Measurements from ENCODE around the gene ANKRD35. TPM values are rescaled to one million over a fixed set of nuclear protein-coding genes. Genes with fewer than 3 reads are reported as not detected.
"Not testable (repeated sequence)": the region's sequence is repeated elsewhere in the genome, so short reads cannot be mapped to it uniquely, and the experiment has no call there.

The ANKRD35 gene
- total RNA-seq, 2 experiments from 2014 or later = 0.54 to 0.59 TPM

DNA sequence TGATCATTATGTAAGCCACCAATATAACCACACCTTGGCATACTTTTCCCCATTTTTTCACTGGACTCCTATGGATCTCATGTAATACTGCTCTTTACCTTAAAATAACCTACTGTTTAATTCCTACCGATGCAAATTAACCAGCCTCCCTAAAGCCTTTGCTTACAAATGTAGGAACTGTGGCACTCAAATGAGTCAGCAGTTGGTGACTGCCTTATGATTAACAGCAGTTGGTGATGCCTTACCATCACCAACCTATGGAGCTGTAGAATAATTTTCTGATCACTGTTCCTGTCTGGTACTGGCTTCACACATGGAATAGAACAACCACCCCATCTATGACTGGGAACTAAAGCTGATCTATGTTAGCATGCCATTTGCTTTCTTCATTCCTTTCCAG, 48.0 kb downstream of the ANKRD35 start:
- CTCF ChIA-PET = interaction anchor here (1.2 to 1.9 kb wide), 3 partner anchors 8 to 12 kb away, joined by 7 to 9 read pairs (median 8); partner anchors contain the start of gene NUDT17
- Mint-ChIP-seq H3K36me3 (ENCODE audit: low read depth) (peaks cover 36% of the 10 kb centered on the region), H3K9me3 (no peaks in the 10 kb centered on the region), H3K27me3 (no peaks in the 10 kb centered on the region), H3K4me3 (no peak overlapping the region), H3K4me1 (ENCODE audit: low read depth) (peaks cover 10% of the 10 kb centered on the region), H3K27ac (no peak overlapping the region)
- POLR2A ChIA-PET = interaction anchor here (0.5 to 1.0 kb wide), 3 partner anchors 10 to 162 kb away, joined by 3 to 4 read pairs (median 3); no protein-coding TSS in a partner anchor
- no peak for DNase-seq
- TF ChIP-seq, protein P1, sequence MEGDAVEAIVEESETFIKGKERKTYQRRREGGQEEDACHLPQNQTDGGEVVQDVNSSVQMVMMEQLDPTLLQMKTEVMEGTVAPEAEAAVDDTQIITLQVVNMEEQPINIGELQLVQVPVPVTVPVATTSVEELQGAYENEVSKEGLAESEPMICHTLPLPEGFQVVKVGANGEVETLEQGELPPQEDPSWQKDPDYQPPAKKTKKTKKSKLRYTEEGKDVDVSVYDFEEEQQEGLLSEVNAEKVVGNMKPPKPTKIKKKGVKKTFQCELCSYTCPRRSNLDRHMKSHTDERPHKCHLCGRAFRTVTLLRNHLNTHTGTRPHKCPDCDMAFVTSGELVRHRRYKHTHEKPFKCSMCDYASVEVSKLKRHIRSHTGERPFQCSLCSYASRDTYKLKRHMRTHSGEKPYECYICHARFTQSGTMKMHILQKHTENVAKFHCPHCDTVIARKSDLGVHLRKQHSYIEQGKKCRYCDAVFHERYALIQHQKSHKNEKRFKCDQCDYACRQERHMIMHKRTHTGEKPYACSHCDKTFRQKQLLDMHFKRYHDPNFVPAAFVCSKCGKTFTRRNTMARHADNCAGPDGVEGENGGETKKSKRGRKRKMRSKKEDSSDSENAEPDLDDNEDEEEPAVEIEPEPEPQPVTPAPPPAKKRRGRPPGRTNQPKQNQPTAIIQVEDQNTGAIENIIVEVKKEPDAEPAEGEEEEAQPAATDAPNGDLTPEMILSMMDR (IDR thresholded peaks at IDR 0.05) = no peak
- intact Hi-C loops (cut with micrococcal nuclease) = no loop called here
- no peak for ATAC-seq

DNA sequence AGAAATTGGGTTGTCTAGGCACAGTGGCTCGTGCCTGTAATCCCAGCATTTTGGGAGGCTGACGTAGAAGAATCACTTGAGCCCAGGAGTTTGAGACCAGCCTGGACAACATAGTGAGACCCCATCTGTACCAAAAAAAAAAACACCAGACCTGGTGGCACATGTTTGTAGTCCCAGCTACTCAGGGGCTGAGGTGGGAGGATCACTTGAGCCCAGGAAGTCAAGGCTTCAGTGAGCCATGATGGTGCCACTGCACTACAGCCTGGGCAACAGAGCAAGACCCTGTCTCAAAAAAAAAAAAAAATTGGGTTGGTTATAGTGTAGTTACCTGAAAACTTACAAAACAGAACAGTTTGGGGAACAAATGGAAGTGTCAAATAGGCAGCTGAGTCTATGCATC, 54.9 kb downstream of the ANKRD35 start:
- intact Hi-C loops (cut with micrococcal nuclease) = not testable (repeated sequence)

DNA sequence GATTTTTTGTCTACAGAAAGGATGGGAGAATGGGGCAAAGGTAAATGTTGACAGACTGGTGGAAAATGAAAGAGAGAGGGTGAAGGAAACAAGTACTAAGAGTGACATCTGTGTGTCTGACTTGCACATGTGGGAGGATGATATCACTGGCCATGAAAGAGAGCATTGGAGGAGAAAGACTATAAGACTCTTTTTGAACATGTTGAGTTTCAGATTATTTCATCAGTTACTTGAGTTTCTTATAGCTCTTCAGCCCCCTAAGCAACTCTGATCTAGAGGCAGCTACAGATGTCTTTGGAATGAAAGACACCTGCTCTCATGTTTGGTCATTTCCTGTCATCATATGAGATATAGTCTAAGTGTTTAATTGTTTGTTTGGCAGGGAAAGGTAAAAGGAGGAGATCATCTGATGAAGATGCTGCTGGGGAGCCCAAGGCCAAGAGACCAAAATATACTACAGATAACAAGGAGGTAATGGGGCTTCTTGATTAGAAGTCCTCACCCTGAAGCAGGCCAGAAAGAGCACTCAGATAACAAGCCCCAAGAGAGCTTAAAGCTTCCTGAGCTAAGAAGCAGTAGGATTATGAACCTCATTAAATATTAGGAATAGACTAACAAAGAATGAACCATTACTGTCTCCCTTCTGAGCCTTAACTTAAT, 57.2 kb downstream of the ANKRD35 start:
- CTCF ChIA-PET = interaction anchor here (0.8 to 11.8 kb wide), 5 partner anchors 11 to 209 kb away, joined by 3 to 163 read pairs (median 7); partner anchors contain the start of genes CD160 and NUDT17
- POLR2A ChIA-PET = interaction anchor here (1.0 to 4.4 kb wide), 2 partner anchors 17 to 151 kb away, joined by 3 to 25 read pairs; partner anchors contain the start of gene NUDT17
- peak; percentile 52 for DNase-seq
- Mint-ChIP-seq H3K27ac (peak overlapping the region; percentile 94), H3K9me3 (no peaks in the 10 kb centered on the region), H3K4me3 (peak overlapping the region; percentile 37), H3K27me3 (no peaks in the 10 kb centered on the region), H3K4me1 (ENCODE audit: low read depth) (peaks cover 49% of the 10 kb centered on the region), H3K36me3 (ENCODE audit: low read depth) (peaks cover 76% of the 10 kb centered on the region)
- intact Hi-C loops (cut with micrococcal nuclease) = no loop called here
- peak; percentile 73 for ATAC-seq
- TF ChIP-seq, protein P1 (IDR thresholded peaks at IDR 0.05) = no peak

More for the DNA sequence above, 54.9 kb downstream of the ANKRD35 start:
- POLR2A ChIA-PET = interaction anchor here (0.8 to 1.1 kb wide), 2 partner anchors 15 to 50 kb away, joined by 3 read pairs; no protein-coding TSS in a partner anchor
- peaks cover 41% of the 10 kb centered on the region for H3K4me1 Mint-ChIP-seq (ENCODE audit: low read depth)
- CTCF ChIA-PET = interaction anchor here (0.9 to 11.8 kb wide), 3 partner anchors 16 to 61 kb away, joined by 3 to 163 read pairs (median 3); partner anchors contain the start of genes NUDT17 and PIAS3
- peaks cover 68% of the 10 kb centered on the region for H3K36me3 Mint-ChIP-seq (ENCODE audit: low read depth)
- not testable (repeated sequence) for H3K27ac Mint-ChIP-seq, DNase-seq, H3K4me3 Mint-ChIP-seq, ATAC-seq, H3K27me3 Mint-ChIP-seq, H3K9me3 Mint-ChIP-seq

DNA sequence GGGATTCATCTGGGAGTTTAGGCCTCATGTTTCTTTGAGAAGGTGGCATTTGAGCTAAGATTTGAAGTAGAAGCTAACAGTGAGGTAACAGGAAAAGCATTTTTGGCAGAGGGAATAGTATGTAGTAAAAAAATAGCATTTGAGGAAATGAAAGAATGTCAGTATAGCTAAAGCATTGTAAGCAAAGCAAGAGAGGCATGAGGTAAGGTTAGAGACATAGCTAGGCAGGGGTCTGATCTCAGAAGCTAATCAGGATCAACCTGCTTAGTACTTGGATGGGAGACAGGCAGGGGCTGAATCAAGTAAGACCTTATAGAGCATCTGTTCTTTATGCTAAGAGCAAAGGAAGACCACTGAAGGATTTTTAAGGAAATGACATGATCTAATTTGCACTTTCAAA, 57.7 kb downstream of the ANKRD35 start:
- peak; percentile 15 for ATAC-seq
- peak overlapping the region; percentile 94 for H3K27ac Mint-ChIP-seq
- intact Hi-C loops (cut with micrococcal nuclease) = no loop called here
- DNase-seq = no peak
- CTCF ChIA-PET = interaction anchor here (0.8 to 11.8 kb wide), 5 partner anchors 11 to 209 kb away, joined by 3 to 163 read pairs (median 7); partner anchors contain the start of genes CD160 and NUDT17
- H3K4me3 Mint-ChIP-seq = peak overlapping the region; percentile 37
- H3K4me1 Mint-ChIP-seq (ENCODE audit: low read depth) = peaks cover 44% of the 10 kb centered on the region
- POLR2A ChIA-PET = interaction anchor here (0.6 to 4.4 kb wide), 4 partner anchors 17 to 151 kb away, joined by 3 to 25 read pairs (median 3); partner anchors contain the start of genes NUDT17 and RBM8A
- H3K27me3 Mint-ChIP-seq = no peaks in the 10 kb centered on the region
- no peaks in the 10 kb centered on the region for H3K9me3 Mint-ChIP-seq
- TF ChIP-seq, protein P1 (IDR thresholded peaks at IDR 0.05) = no peak
- H3K36me3 Mint-ChIP-seq (ENCODE audit: low read depth) = peaks cover 71% of the 10 kb centered on the region

DNA sequence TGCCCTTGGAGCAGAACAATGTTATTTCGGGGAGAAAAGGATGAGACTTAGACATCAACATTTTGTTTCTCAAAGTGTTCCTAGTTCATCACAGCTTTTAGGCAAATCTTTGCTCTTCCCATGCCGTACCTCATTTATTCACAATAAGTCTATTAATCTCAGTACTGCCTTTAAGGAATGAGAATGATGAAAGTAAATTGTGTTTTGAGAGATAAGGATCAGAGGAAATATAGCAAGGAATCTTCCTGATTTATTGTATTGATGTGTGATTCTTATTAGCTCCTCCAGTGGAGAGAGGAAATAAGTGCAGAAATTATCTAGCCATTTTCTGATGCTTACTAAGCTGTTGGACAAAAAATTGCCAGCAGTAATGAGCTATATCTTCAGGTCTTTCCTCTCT, 59.6 kb downstream of the ANKRD35 start:
- Mint-ChIP-seq H3K9me3 (no peaks in the 10 kb centered on the region), H3K27me3 (no peaks in the 10 kb centered on the region), H3K4me3 (peak overlapping the region; percentile 97), H3K36me3 (ENCODE audit: low read depth) (peaks cover 60% of the 10 kb centered on the region), H3K27ac (peak overlapping the region; percentile 94), H3K4me1 (ENCODE audit: low read depth) (peaks cover 46% of the 10 kb centered on the region)
- ATAC-seq = no peak
- TF ChIP-seq, protein P1 (IDR thresholded peaks at IDR 0.05) = peak; percentile 38
- POLR2A ChIA-PET = interaction anchor here (0.8 to 4.4 kb wide), 6 partner anchors 17 to 182 kb away, joined by 3 to 25 read pairs (median 4); partner anchors contain the start of gene NUDT17
- CTCF ChIA-PET = interaction anchor here (0.9 to 11.8 kb wide), 10 partner anchors 8 to 183 kb away, joined by 3 to 163 read pairs (median 4); partner anchors contain the start of genes ITGA10 and NUDT17
- intact Hi-C loops (cut with micrococcal nuclease) = no loop called here
- DNase-seq = no peak

Data from activated CD8-positive, alpha-beta T cell treated with anti-CD3 and anti-CD28 coated beads for 36 hours (primary cell).